Bronchial epithelial cell (primary cell): ENCODE measurements around the gene CILP. TPM values are rescaled to one million over a fixed set of nuclear protein-coding genes. Genes with fewer than 3 reads are reported as not detected.

Experiments
- DNase-seq: peaks from one replicate; pipeline ENCODE4 v3.0.0-alpha.2; 2010; ENCODE audit warnings: low read depth
- FAIRE-seq: peaks from 2 replicates; lab custom pipeline; 2011; peaks lifted over from hg19 to GRCh38; lab: Jason Lieb, UNC
- H3K27me3 ChIP-seq: 2 replicates; pipeline ENCODE4 v1.5.1; 2011; ENCODE audit warnings: low read length; ENCODE audit not compliant: control insufficient read depth, insufficient read depth
- H3K36me3 ChIP-seq: 2 replicates; pipeline ENCODE4 v1.5.1; 2011; ENCODE audit warnings: low read length; ENCODE audit not compliant: control insufficient read depth, insufficient read depth
- H3K4me3 ChIP-seq: 2 replicates; pipeline ENCODE4 v1.5.1; 2011; ENCODE audit warnings: mild to moderate bottlenecking, low read depth, low read length, control low read depth
- CTCF ChIP-seq: IDR thresholded peaks from 2 replicates; pipeline ENCODE4 v1.5.1; 2011; ENCODE audit warnings: mild to moderate bottlenecking, moderate library complexity, low read length, control low read depth, inconsistent platforms; ENCODE audit not compliant: insufficient read depth, severe bottlenecking
- total RNA-seq: library from RNA; depleted of rRNA; stranded (reverse); fragments of >200 nt; gene quantifications from 2 replicates; pipeline ENCODE4 v1.2.1, GENCODE V29; 2014

Gene CILP
- total RNA-seq, 1 donor from 2014 or later: under 0.01 TPM

GRCh38 chr15:65165875-65166274, 45.4 kb downstream of the CILP start:
- FAIRE-seq: no peak
- Histone ChIP-seq H3K4me3 (no peak overlapping the region), H3K36me3 (peaks cover 5% of the 10 kb centered on the region), H3K27me3 (no peaks in the 10 kb centered on the region)
- DNase-seq: no peak
- TF ChIP-seq CTCF: no peak

GRCh38 chr15:65164139-65164538, 47.1 kb downstream of the CILP start:
- FAIRE-seq: no peak
- no peaks in the 10 kb centered on the region for H3K27me3 ChIP-seq
- no peak for DNase-seq
- H3K4me3 ChIP-seq: no peak overlapping the region
- peaks cover 5% of the 10 kb centered on the region for H3K36me3 ChIP-seq
- TF ChIP-seq CTCF: no peak

DNA sequence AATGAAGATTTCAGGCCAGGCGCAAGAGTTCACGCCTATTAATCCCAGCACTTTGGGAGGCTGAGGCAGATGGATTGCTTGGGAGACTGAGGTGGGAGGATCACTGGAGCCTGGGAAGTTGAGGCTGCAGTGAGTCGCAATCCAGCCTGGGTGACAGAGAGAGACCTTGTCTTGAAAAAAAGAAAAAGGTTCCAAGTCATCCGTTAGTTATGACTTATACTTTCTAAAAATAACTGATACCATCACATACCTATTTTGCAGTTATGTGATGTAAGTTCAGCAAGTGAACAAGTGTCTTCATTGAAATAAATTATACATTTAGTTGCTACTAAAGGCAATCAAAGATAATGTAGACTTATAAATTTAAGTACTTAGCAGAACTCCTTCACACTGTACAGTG, 48.2 kb downstream of the CILP start:
- Histone ChIP-seq H3K36me3 (peaks cover 6% of the 10 kb centered on the region), H3K4me3 (no peak overlapping the region), H3K27me3 (no peaks in the 10 kb centered on the region)
- DNase-seq (no peak), FAIRE-seq (no peak)
- no peak for TF ChIP-seq CTCF

DNA sequence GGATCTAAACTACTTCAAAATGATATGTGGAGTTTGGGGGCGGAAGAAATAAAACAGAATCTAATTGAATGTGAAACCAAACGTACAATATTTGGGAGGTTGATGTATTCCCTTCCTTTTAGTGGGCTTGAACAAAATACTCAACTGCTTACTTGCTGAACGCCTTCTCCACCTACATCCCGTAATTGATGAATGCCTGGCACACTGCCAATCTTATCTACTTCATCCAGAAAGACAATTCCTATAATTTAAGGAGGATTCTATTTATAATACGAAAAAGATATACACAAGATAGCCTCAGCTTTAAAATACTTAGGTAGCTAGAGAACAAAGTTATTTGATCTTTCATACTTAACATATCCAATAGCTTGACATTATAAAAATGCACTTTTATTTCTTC, 54.6 kb downstream of the CILP start:
- DNase-seq (no peak), FAIRE-seq (no peak)
- Histone ChIP-seq H3K4me3 (no peak overlapping the region), H3K27me3 (no peaks in the 10 kb centered on the region), H3K36me3 (peaks cover 8% of the 10 kb centered on the region)
- TF ChIP-seq CTCF: no peak

GRCh38 chr15:65154720-65155119, 56.6 kb downstream of the CILP start:
- FAIRE-seq (no peak), DNase-seq (no peak)
- H3K4me3 ChIP-seq: no peak overlapping the region
- no peak for TF ChIP-seq CTCF
- no peaks in the 10 kb centered on the region for H3K27me3 ChIP-seq
- H3K36me3 ChIP-seq: peaks cover 8% of the 10 kb centered on the region

DNA sequence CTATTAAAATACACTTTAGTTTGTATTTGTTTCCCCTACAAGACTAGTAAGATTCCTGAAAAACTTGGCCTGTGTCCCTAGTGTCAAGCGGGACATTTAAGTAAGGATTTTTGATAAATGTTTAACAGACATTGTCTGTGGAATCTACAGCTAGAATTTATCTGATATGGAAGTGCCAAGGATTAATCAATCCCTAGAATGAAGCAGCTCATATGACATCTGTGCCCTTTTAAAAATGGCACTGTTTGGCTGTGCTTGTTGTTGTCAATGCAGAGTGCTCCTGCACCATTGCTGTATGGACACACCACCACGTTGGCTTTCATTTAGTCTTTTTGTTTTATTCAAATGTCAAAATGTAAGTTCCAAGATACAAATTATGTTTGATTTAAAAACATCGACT, 63.4 kb downstream of the CILP start:
- DNase-seq (no peak), FAIRE-seq (no peak)
- no peak for TF ChIP-seq CTCF
- Histone ChIP-seq H3K4me3 (no peak overlapping the region), H3K36me3 (no peaks in the 10 kb centered on the region), H3K27me3 (no peaks in the 10 kb centered on the region)
